Left renal pelvis (tissue), 4 donors: Measurements from ENCODE around the gene MOB3A. TPM values are rescaled to one million over a fixed set of nuclear protein-coding genes. Genes with fewer than 3 reads are reported as not detected.
"Not testable (repeated sequence)": the region's sequence is repeated elsewhere in the genome, so short reads cannot be mapped to it uniquely, and the experiment has no call there.

Experiments used
- DNase-seq, 4 donors: peaks; one replicate each; pipeline ENCODE4 v3.0.0-alpha.2; 2013; ENCODE audit warnings: low read depth in 4 of 4, low spot score in 3 of 4
- polyA plus RNA-seq, 4 donors: library from polyadenylated mRNA; unstranded; fragments of 120-200 nt; gene quantifications; one replicate each; pipeline ENCODE4 v1.2.1, GENCODE V29; 2013; ENCODE audit not compliant: insufficient read length in 4 of 4

Gene MOB3A
- polyA plus RNA-seq, 4 donors, result 21.4 to 29.1 (median 25.2) TPM

- no peak for DNase-seq
These were observed 58.4 kb downstream of the MOB3A start for GRCh38 chr19:2037651-2038255.

GRCh38 chr19:2036424-2036823, 59.7 kb downstream of the MOB3A start:
- DNase-seq, result no peak

- no peak for DNase-seq
These were observed 60.5 kb downstream of the MOB3A start for GRCh38 chr19:2035590-2035991.

GRCh38 chr19:2034729-2035589, 61.2 kb downstream of the MOB3A start:
- DNase-seq, result no peak

GRCh38 chr19:2034253-2034652, 61.9 kb downstream of the MOB3A start:
- not testable (repeated sequence) for DNase-seq

GRCh38 chr19:2033825-2034159, 62.3 kb downstream of the MOB3A start:
- DNase-seq, result no peak

GRCh38 chr19:2033115-2033824, 62.9 kb downstream of the MOB3A start:
- DNase-seq, result no peak

- peak in 1 of 4 donors; percentile 62 for DNase-seq
These were observed 63.7 kb downstream of the MOB3A start for GRCh38 chr19:2032296-2032941.

GRCh38 chr19:2027361-2027760, 68.8 kb downstream of the MOB3A start:
- DNase-seq, result no peak

- no peak for DNase-seq
These were observed 69.4 kb downstream of the MOB3A start for GRCh38 chr19:2026770-2027169.

GRCh38 chr19:2022289-2022688, 73.8 kb downstream of the MOB3A start:
- DNase-seq, result no peak

GRCh38 chr19:2021453-2022140, 74.5 kb downstream of the MOB3A start:
- no peak for DNase-seq

Other genes with a start within 250 kb of the MOB3A start
- gene REXO1, start 247.8 kb downstream of the MOB3A start, polyA plus RNA-seq, result 10 to 100 TPM; 20.5 to 30.3 (median 21.7) TPM
- gene KLF16, start 232.7 kb downstream of the MOB3A start, polyA plus RNA-seq, result 10 to 100 TPM in 1 of 4 donors, 1 to 10 TPM in 3; 4.5 to 10.2 (median 6.5) TPM
- 10 to 100 TPM; 31.1 to 59.8 (median 36.2) TPM for gene ABHD17A, start 210.8 kb downstream of the MOB3A start, polyA plus RNA-seq
- 1 to 10 TPM in 3 of 4 donors, under 1 TPM in 1; 0.96 to 5.2 (median 1.9) TPM for gene ADAT3, start 190.9 kb downstream of the MOB3A start, polyA plus RNA-seq
- gene SCAMP4, start 190.9 kb downstream of the MOB3A start, polyA plus RNA-seq, result 10 to 100 TPM; 44.6 to 97.3 (median 66.7) TPM
- gene CSNK1G2, start 155.2 kb downstream of the MOB3A start, polyA plus RNA-seq, result 10 to 100 TPM; 44.1 to 68.8 (median 56.2) TPM
- gene BTBD2, start 80.6 kb downstream of the MOB3A start, polyA plus RNA-seq, result 100 to 1,000 TPM in 1 of 4 donors, 10 to 100 TPM in 3; 90.4 to 129 (median 95.5) TPM
- 10 to 100 TPM; 41.2 to 82.1 (median 62.1) TPM for gene MKNK2, start 45.1 kb downstream of the MOB3A start, polyA plus RNA-seq
- gene IZUMO4, start 589 bp upstream of the MOB3A start, polyA plus RNA-seq, result 10 to 100 TPM in 1 of 4 donors, 1 to 10 TPM in 3; 5.9 to 11.0 (median 6.9) TPM
- gene AP3D1, start 55.2 kb upstream of the MOB3A start, polyA plus RNA-seq, result 100 to 1,000 TPM in 2 of 4 donors, 10 to 100 TPM in 2; 80.3 to 113 (median 98.6) TPM
- 10 to 100 TPM; 18.2 to 38.0 (median 26.6) TPM for gene DOT1L, start 67.6 kb upstream of the MOB3A start, polyA plus RNA-seq
- 10 to 100 TPM; 53.6 to 86.5 (median 56.1) TPM for gene PLEKHJ1, start 140.0 kb upstream of the MOB3A start, polyA plus RNA-seq
- 10 to 100 TPM; 67.6 to 94.0 (median 72.6) TPM for gene SF3A2, start 140.5 kb upstream of the MOB3A start, polyA plus RNA-seq
- 1 to 10 TPM; 2.2 to 3.2 (median 2.8) TPM for gene AMH, start 153.0 kb upstream of the MOB3A start, polyA plus RNA-seq
- gene JSRP1, start 160.1 kb upstream of the MOB3A start, polyA plus RNA-seq, result 1 to 10 TPM in 1 of 4 donors, under 1 TPM in 3; 0.34 to 1.5 (median 0.47) TPM
- gene PEAK3, start 185.8 kb upstream of the MOB3A start, polyA plus RNA-seq, result under 1 TPM in 3 of 4 donors, not detected in 1; 0.07 to 0.14 (median 0.11) TPM
- gene LINGO3, start 211.8 kb upstream of the MOB3A start, polyA plus RNA-seq, result under 1 TPM in 2 of 4 donors, not detected in 2; 0.13 to 0.14 TPM
- 100 to 1,000 TPM in 1 of 4 donors, 10 to 100 TPM in 3; 72.9 to 105 (median 80.2) TPM for gene LSM7, start 232.3 kb upstream of the MOB3A start, polyA plus RNA-seq
- gene SPPL2B, start 232.4 kb upstream of the MOB3A start, polyA plus RNA-seq, result 100 to 1,000 TPM in 1 of 4 donors, 10 to 100 TPM in 3; 41.3 to 128 (median 56.7) TPM